ENCODE data around the gene C9orf85. TPM values are rescaled to one million over a fixed set of nuclear protein-coding genes. Genes with fewer than 3 reads are reported as not detected.

Gene C9orf85
- total and polyA plus RNA-seq, 2 of the 8 experiments (the other 6 are each of a cell fraction or from before 2014, with no cell fraction given): 6.3 to 14.5 TPM

DNA sequence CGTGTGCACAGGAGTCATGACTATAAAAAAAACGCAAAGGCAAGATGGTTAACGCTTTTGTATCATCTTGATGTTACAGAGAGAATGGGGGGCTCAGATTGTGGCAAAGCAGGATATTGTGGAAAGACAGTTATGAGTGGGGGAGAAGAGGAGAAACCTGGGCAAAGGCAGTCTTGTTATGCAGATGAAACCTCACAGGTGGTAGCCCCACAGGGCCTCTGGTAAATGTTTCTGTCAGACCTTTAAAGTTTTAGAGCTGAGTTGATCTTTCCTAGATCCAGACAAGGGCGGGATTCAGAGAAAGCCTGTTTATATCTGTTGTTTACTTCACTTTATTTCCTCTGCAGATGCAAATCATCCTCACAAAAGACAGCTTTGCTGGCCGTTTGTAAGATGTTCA is 55.2 kb downstream of the C9orf85 start:
- H2BK5ac ChIP-seq (ENCODE audit: low read depth, low read length): no peak overlapping the region; the same call in 1 of the 2 replicates
- H3K56ac ChIP-seq (replicated peaks; ENCODE audit: insufficient read length, low read depth, low read length): no peak overlapping the region
- H3K9me3 ChIP-seq (ENCODE audit: insufficient read depth in 2 of 2, low read depth in 1 of 2, low read length in 1 of 2): no peaks in the 10 kb centered on the region
- 6% methylated on average over 5 of the region's 5 CpGs; no CpG with 5 or more reads in 1 of the 2 experiments for WGBS, 2 experiments (ENCODE audit: extremely low coverage in 1 of 2, insufficient coverage in 1 of 2, insufficient read length in 1 of 2, insufficient replicate concordance in 2 of 2, low coverage in 1 of 2, low lambda C conversion rate in 2 of 2, missing lambda C conversion rate in 1 of 2)
- H2BK120ac ChIP-seq (replicated peaks; ENCODE audit: low read depth, low read length): peak overlapping the region; percentile 65
- H2BK20ac ChIP-seq (ENCODE audit: low read length): peak overlapping the region; percentile 29; the same call in 1 of the 2 replicates
- H4K5ac ChIP-seq (ENCODE audit: insufficient read length, low read depth, low read length): peak overlapping the region; percentile 68
- peaks cover 0 to 13% (median 0%) of the 10 kb centered on the region in 4 experiments; a peak in 1 of 8 replicates for H3K36me3 ChIP-seq (ENCODE audit: control insufficient read depth in 2 of 4, insufficient read depth in 4 of 4, low read length in 3 of 4)
- no peak overlapping the region; the same call in 1 of the 2 replicates for H3K18ac ChIP-seq (ENCODE audit: extremely low read depth, low read length)
- peak overlapping the region in 1 of 4 experiments; percentile 18; a peak in 1 of 7 replicates for H3K9ac ChIP-seq (replicated peaks in 1 of 4; ENCODE audit: extremely low read depth in 1 of 4, low read depth in 3 of 4, low read length in 3 of 4)
- DNase-seq (ENCODE audit: low read depth in 1 of 2, low spot score in 2 of 2) (no peak), FAIRE-seq (peak; percentile 96)
- no peak overlapping the region for H4K91ac ChIP-seq (replicated peaks; ENCODE audit: insufficient read length, low read length)
- no peaks in the 10 kb centered on the region for H3K27me3 ChIP-seq (replicated peaks in 1 of 4; ENCODE audit: control insufficient read depth in 3 of 4, extremely low read depth in 1 of 4, insufficient read depth in 3 of 4, low read length in 3 of 4)
- H3K4me3 ChIP-seq (ENCODE audit: extremely low read depth in 1 of 4, insufficient read depth in 2 of 4, low read depth in 3 of 4, low read length in 4 of 4): peak overlapping the region in 1 of 4 experiments; percentile 52; a peak in 3 of 8 replicates
- no peak overlapping the region for H3K14ac ChIP-seq (ENCODE audit: insufficient read length)
- H3K23me2 ChIP-seq (ENCODE audit: low read depth, low read length): peaks cover 2% of the 10 kb centered on the region; the same call in 1 of the 2 replicates
- H2AK5ac ChIP-seq (ENCODE audit: low read depth, low read length): no peak overlapping the region
- CTCF ChIA-PET (ENCODE audit: partially characterized antibody): interaction anchor here (1.5 kb wide), 1 partner anchor 160 kb away, joined by 5 read pairs; no protein-coding TSS in a partner anchor
- TF ChIP-seq TCF12 (IDR thresholded peaks at IDR 0.05; ENCODE audit: low read depth, low read length) (peak; percentile 64; the same call in 1 of the 2 replicates), TAF1 (IDR thresholded peaks at IDR 0.05; ENCODE audit: low read depth, low read length) (peak; percentile 42; the same call in 1 of the 2 replicates), POLR2A (IDR thresholded peaks at IDR 0.05; ENCODE audit: control extremely low read depth in 1 of 2, low read depth in 2 of 2, low read length in 2 of 2) (0 out of 3 replicates have a peak, but pooled peaks of 1 of the 2 experiments have one; percentile 27), TBP (IDR thresholded peaks at IDR 0.05; ENCODE audit: low read depth, low read length) (peak; percentile 38; the same call in 1 of the 2 replicates), SP1 (IDR thresholded peaks at IDR 0.05; ENCODE audit: low read depth, low read length) (peak; percentile 73), NANOG (IDR thresholded peaks at IDR 0.05; ENCODE audit: insufficient read depth, low read depth, low read length, poor library complexity, severe bottlenecking) (peak; percentile 42), JUN (IDR thresholded peaks at IDR 0.05; ENCODE audit: low read depth, low read length) (no peak), KDM4A (IDR thresholded peaks at IDR 0.05; ENCODE audit: low read depth, low read length, severe bottlenecking) (no peak), EP300 (IDR thresholded peaks at IDR 0.05; ENCODE audit: borderline replicate concordance in 1 of 2, low read depth in 2 of 2, low read length in 2 of 2) (peak in 1 of 2 experiments; percentile 35; a peak in 1 of 3 replicates), POU5F1 (IDR thresholded peaks at IDR 0.05; ENCODE audit: low read depth, low read length) (peak; percentile 50; the same call in 1 of the 2 replicates), ASH2L (IDR thresholded peaks at IDR 0.05; ENCODE audit: low read length) (peak; percentile 29)
- TF ChIP-seq, protein P1, sequence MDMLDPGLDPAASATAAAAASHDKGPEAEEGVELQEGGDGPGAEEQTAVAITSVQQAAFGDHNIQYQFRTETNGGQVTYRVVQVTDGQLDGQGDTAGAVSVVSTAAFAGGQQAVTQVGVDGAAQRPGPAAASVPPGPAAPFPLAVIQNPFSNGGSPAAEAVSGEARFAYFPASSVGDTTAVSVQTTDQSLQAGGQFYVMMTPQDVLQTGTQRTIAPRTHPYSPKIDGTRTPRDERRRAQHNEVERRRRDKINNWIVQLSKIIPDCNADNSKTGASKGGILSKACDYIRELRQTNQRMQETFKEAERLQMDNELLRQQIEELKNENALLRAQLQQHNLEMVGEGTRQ (IDR thresholded peaks at IDR 0.05; ENCODE audit: low read length): no peak
- H4K8ac ChIP-seq (ENCODE audit: extremely low read depth, insufficient read depth, low read length): no peak overlapping the region
- H3K4ac ChIP-seq (replicated peaks; ENCODE audit: insufficient read length, low read depth, low read length): no peak overlapping the region
- peak overlapping the region; percentile 55; the same call in 1 of the 2 replicates for H3K27ac ChIP-seq (ENCODE audit: low read depth, low read length)
- H2AFZ ChIP-seq (ENCODE audit: low read length): no peak overlapping the region
- no peaks in the 10 kb centered on the region for H4K20me1 ChIP-seq (replicated peaks in 1 of 2; ENCODE audit: control insufficient read depth in 1 of 2, insufficient read depth in 2 of 2, low read length in 2 of 2)
- no peak overlapping the region for H3K23ac ChIP-seq (ENCODE audit: insufficient read length)
- H3K79me2 ChIP-seq (ENCODE audit: control insufficient read depth in 1 of 2, insufficient read depth in 2 of 2, low read length in 2 of 2): peaks cover 0 to 30% of the 10 kb centered on the region in 2 experiments; a peak in 3 of 4 replicates
- no peak overlapping the region for H2BK12ac ChIP-seq (ENCODE audit: low read depth, low read length)
- H2BK15ac ChIP-seq (ENCODE audit: low read length): no peak overlapping the region
- POLR2A ChIA-PET (ENCODE audit: partially characterized antibody): interaction anchor here (0.7 to 1.2 kb wide), 5 partner anchors 10 to 157 kb away, joined by 3 to 6 read pairs (median 3); no protein-coding TSS in a partner anchor
- no peaks in the 10 kb centered on the region for H3K79me1 ChIP-seq (ENCODE audit: low read depth, low read length)
- peak overlapping the region; percentile 68 for H3K4me2 ChIP-seq (ENCODE audit: insufficient read depth in 1 of 2, low read depth in 2 of 2, low read length in 2 of 2)
- H3K4me1 ChIP-seq (replicated peaks in 1 of 4; ENCODE audit: control insufficient read depth in 3 of 4, insufficient read depth in 4 of 4, low read length in 3 of 4): peaks cover 0 to 10% (median 2%) of the 10 kb centered on the region in 4 experiments; a peak in 6 of 7 replicates
